ENCODE measurements around the gene TOX2.

- no peak for TF ChIP-seq CTCF (IDR thresholded peaks at IDR 0.05; ENCODE audit: low read depth, low read length)
- no peak for TF ChIP-seq POLR2A (IDR thresholded peaks at IDR 0.05; ENCODE audit: extremely low read depth, insufficient read length)
- TF ChIP-seq MAX (IDR thresholded peaks at IDR 0.05; ENCODE audit: low read depth, low read length): no peak
These were observed 1.6 kb downstream of the TOX2 start for GRCh38 chr20:43916073-43916880.
